Urinary bladder (tissue), 4 donors: ENCODE measurements around the gene ZNF492. TPM values are rescaled to one million over a fixed set of nuclear protein-coding genes. Genes with fewer than 3 reads are reported as not detected.
A peak's percentile ranks its signal among the peaks of the same experiment; 100 is the strongest.
"Not testable (repeated sequence)": the region's sequence is repeated elsewhere in the genome, so short reads cannot be mapped to it uniquely, and the experiment has no call there.

Experiments used
- DNase-seq: peaks from one replicate; pipeline ENCODE4 v3.0.0-alpha.2; 2015; ENCODE audit errors: extremely low spot score
- H3K27ac ChIP-seq: one replicate; pipeline ENCODE4 v1.5.1; 2013; ENCODE audit warnings: low read depth, mild to moderate bottlenecking, moderate library complexity
- H3K36me3 ChIP-seq: one replicate; pipeline ENCODE4 v1.6.1; 2013; ENCODE audit warnings: mild to moderate bottlenecking, moderate library complexity; ENCODE audit not compliant: insufficient read depth
- H3K4me1 ChIP-seq: one replicate; pipeline ENCODE4 v1.6.1; 2013; ENCODE audit warnings: mild to moderate bottlenecking, moderate library complexity; ENCODE audit not compliant: insufficient read depth
- H3K4me3 ChIP-seq: one replicate; pipeline ENCODE4 v1.5.1; 2013; ENCODE audit warnings: low read depth, low read length
- WGBS: extraction: QIAGEN DNeasy Blood & Tissue Kit; methylation state at CpG from one replicate; pipeline ENCODE4 v1.1.7; 2013; 5-methylcytosine and 5-hydroxymethylcytosine counted together
- polyA plus RNA-seq: library from polyadenylated mRNA; stranded (reverse); fragments of 200-250 nt; gene quantifications from one replicate; pipeline ENCODE4 v1.2.3, GENCODE V29; 2013
- small RNA-seq: library from RNA; depleted of rRNA; stranded (forward); fragments of <200 nt; gene quantifications from one replicate; pipeline ENCODE3, GENCODE V24; 2014
- total RNA-seq: library from RNA; depleted of rRNA; stranded (reverse); fragments of >200 nt; gene quantifications from one replicate; pipeline ENCODE4 v1.2.3, GENCODE V29; 2014
- donor health status: healthy with polysubstance abuse.
- donor health status: healthy.

Gene ZNF492
- total and polyA plus RNA-seq, 2 donors, result 0.23 to 4.1 TPM

DNA sequence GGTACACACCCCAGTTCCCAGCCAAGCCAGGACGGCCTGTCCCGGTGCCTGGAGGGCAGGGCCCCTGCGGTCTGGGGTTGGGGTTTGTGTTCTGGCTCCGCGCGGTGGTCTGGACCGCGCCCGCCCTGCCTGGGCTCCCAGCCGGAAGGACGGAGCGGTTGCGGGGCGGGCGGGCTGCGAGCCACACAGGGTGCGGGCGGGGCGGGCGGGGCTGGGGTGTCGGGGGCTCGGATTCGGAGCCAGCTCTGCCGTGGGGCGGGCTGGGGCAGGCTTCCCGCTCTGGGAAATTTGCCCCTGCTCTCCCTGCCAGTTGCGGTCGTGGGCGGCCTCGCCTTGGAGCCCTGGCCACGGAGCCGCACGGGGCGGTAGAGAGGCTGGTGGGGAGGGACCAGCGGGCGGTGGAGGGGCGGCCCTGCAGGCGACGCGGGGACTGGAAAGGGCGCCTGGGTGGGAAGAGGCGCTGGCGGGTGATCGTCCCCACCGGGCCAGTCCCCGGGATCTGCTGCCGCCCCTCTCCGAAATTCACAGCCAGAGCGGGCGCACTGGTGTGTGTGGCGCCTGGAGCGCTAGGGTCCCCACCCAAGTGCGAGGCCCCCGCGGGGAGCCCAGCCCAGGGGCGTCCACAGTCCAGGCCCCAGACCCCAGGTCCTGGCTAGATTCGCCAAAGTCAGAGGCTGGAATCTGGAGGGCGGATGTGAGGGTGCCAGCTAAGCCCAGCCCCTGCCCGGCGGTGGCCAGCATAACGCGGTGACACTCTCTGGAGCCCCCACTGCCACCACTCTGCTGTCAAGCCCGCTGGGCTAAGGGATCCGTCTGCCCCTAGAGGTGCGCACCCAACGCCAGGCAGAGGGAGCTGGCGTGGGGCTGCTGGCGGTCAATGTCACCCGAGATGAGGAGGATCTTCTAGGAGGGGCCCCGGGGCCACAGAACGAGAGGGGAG is 11.0 kb upstream of the ZNF492 start:
- Histone ChIP-seq H3K4me1 (no peaks in the 10 kb centered on the region), H3K36me3 (no peaks in the 10 kb centered on the region), H3K27ac (no peak overlapping the region), H3K4me3 (peak overlapping the region; percentile 7)
- 4% methylated on average over 70 of the region's 71 CpGs for WGBS
- no peak for DNase-seq

DNA sequence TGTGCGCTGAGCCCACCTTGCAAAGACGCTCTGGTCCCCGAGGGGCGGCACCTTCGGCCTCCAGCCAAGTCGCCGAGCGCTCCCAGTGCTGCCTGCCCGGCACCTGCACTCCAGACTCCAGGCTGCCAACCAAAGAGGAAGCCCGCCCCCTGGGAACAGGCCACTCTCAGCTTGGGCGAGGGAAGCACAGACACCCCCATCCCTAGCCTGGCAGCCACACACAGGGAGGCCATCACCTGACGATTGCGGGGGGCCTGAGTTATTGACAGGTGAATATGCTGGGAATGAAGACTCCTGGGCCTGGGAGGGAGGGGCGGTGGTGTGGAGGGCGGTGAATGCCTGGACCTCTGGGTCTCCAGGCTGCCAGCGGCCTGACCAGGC is 10.3 kb upstream of the ZNF492 start:
- no peaks in the 10 kb centered on the region for H3K4me1 ChIP-seq
- H3K27ac ChIP-seq, result no peak overlapping the region
- 48% methylated on average over 16 of the region's 16 CpGs for WGBS
- no peaks in the 10 kb centered on the region for H3K36me3 ChIP-seq
- DNase-seq, result no peak
- H3K4me3 ChIP-seq, result no peak overlapping the region

GRCh38 chr19:22625266-22626035 is 8.7 kb upstream of the ZNF492 start:
- no peak overlapping the region for H3K27ac ChIP-seq
- no peak for DNase-seq
- H3K4me1 ChIP-seq, result no peaks in the 10 kb centered on the region
- WGBS, result 55% methylated on average over 8 of the region's 8 CpGs
- H3K4me3 ChIP-seq, result no peak overlapping the region
- H3K36me3 ChIP-seq, result no peaks in the 10 kb centered on the region

GRCh38 chr19:22627526-22627925 is 6.6 kb upstream of the ZNF492 start:
- no peak overlapping the region for H3K27ac ChIP-seq
- no peak overlapping the region for H3K4me3 ChIP-seq
- no peaks in the 10 kb centered on the region for H3K4me1 ChIP-seq
- WGBS, result 85% methylated on average over 1 of the region's 1 CpG
- no peaks in the 10 kb centered on the region for H3K36me3 ChIP-seq
- no peak for DNase-seq

DNA sequence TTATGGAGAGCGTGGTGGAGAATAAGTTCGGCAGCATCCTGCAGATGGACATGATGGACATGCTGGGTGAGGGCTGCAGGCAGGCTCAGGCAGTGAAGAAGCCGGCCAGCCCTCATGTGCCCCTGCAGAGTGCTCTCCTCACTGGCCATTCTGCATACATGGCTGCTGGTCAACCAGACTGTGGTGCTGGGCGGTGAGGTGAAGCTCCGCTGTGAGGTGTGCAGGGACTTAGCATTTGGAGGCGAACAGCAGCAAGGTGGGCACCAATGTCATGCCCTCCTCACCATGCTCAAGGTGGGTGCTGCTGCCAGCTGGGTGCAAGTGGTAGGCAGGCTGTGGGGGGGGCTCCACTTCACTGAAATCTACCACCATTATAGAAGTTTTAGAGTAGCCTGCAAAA is 5.7 kb upstream of the ZNF492 start:
- 93% methylated on average over 6 of the region's 6 CpGs for WGBS
- H3K4me3 ChIP-seq, result no peak overlapping the region
- no peaks in the 10 kb centered on the region for H3K36me3 ChIP-seq
- H3K4me1 ChIP-seq, result no peaks in the 10 kb centered on the region
- no peak overlapping the region for H3K27ac ChIP-seq
- DNase-seq, result no peak

- Histone ChIP-seq H3K27ac (no peak overlapping the region), H3K4me3 (peak overlapping the region; percentile 24), H3K36me3 (no peaks in the 10 kb centered on the region), H3K4me1 (no peaks in the 10 kb centered on the region)
- under 1% methylated on average over 24 of the region's 24 CpGs for WGBS
- no peak for DNase-seq
These were observed 315 bp downstream of the ZNF492 start for GRCh38 chr19:22634450-22634827.

GRCh38 chr19:22685493-22685892 is 51.4 kb downstream of the ZNF492 start:
- not testable (repeated sequence) for DNase-seq, H3K4me3 ChIP-seq, H3K4me1 ChIP-seq, H3K36me3 ChIP-seq, H3K27ac ChIP-seq
- WGBS, result 95% methylated on average over 2 of the region's 2 CpGs

DNA sequence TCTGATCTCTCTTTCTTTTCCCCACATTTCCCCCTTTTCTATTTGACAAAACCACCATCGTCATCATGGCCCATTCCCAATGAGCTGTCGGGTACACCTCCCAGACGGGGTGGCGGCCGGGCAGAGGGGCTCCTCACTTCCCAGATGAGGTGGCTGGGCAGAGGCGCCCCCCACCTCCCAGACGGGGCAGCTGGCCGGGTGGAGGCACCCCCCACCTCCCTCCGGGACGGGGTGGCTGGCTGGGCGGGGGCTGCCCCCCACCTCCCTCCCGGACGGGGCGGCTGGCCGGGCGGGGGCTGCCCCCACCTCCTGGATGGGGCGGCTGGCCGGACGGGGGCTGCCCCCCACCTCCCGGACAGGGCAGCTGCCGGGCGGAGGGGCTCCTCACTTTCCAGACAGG is 68.5 kb downstream of the ZNF492 start:
- not testable (repeated sequence) for H3K4me1 ChIP-seq, H3K36me3 ChIP-seq, H3K4me3 ChIP-seq, DNase-seq, H3K27ac ChIP-seq
- 95% methylated on average over 22 of the region's 22 CpGs for WGBS

DNA sequence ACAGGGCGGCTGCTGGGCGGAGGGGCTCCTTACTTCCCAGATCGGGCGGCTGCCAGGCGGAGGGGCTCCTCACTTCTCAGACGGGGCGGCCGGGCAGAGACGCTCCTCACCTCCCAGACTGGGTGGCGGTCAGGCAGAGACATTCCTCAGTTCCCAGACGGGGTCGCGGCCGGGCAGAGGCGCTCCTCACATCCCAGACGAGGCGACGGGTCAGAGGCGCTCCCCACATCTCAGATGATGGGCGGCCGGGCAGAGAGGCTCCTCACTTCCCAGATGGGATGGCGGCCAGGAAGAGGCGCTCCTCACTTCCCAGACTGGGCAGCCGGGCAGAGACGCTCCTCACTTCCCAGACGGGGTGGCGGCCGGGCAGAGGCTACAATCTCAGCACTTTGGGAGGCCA is 69.0 kb downstream of the ZNF492 start:
- WGBS, result 96% methylated on average over 28 of the region's 28 CpGs
- not testable (repeated sequence) for H3K4me3 ChIP-seq, H3K27ac ChIP-seq, H3K4me1 ChIP-seq, H3K36me3 ChIP-seq, DNase-seq

DNA sequence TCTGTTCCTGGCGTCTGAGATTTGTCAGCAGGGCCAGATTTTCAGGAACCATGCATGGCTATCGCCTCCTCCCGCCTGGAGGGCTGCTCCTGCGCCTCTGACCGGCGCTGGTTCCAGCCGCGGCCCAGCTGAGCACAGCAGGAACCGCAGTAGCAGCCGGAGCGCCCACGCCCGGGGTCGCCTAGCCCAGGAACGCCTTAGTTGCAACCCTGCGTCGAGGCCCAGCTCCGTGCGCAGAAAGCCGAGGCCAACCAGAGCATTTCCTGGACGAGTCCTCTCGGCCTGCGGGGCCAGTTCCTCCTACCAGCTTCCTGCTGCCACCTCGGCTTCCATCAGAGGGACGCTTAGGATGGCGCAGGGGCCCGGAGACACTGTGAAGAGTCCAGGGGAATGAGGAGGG is 74.9 kb downstream of the ZNF492 start:
- Histone ChIP-seq H3K36me3 (peaks cover 1% of the 10 kb centered on the region), H3K4me3 (no peak overlapping the region), H3K4me1 (no peaks in the 10 kb centered on the region), H3K27ac (no peak overlapping the region)
- no peak for DNase-seq
- 18% methylated on average over 27 of the region's 27 CpGs for WGBS

Small RNAs within 50 kb of the gene (small RNA-seq; reads per million reads assigned to genes)
- gene AC011467.2, result not detected

Other genes with a start within 250 kb of the ZNF492 start
- 2.7 TPM for gene ZNF98, start 212.0 kb upstream of the ZNF492 start, total RNA-seq
- 0.86 TPM for gene ZNF98, start 212.0 kb upstream of the ZNF492 start, polyA plus RNA-seq
- gene ZNF99, start 149.8 kb downstream of the ZNF492 start, total RNA-seq, result 0.74 TPM
- 0.05 TPM for gene ZNF99, start 149.8 kb downstream of the ZNF492 start, polyA plus RNA-seq
- gene ZNF723, start 198.0 kb downstream of the ZNF492 start, total RNA-seq, result not detected
- not detected for gene ZNF723, start 198.0 kb downstream of the ZNF492 start, polyA plus RNA-seq